Chondrocyte (in vitro differentiated cells): ENCODE measurements around the gene GLI2. TPM values are rescaled to one million over a fixed set of nuclear protein-coding genes. Genes with fewer than 3 reads are reported as not detected.
A peak's percentile ranks its signal among the peaks of the same experiment; 100 is the strongest.

Experiments used
- DNase-seq: peaks from one replicate; pipeline ENCODE4 v3.0.0; 2021; ENCODE audit warnings: mixed read lengths, low spot score
- H3K27ac Mint-ChIP-seq: one replicate; pipeline ENCODE4 v1.8.0; 2021; ENCODE audit warnings: mild to moderate bottlenecking, moderate library complexity, mixed read lengths; ENCODE audit not compliant: unreplicated experiment
- H3K27me3 Mint-ChIP-seq: 2 replicates; pipeline ENCODE4 v1.8.0; 2021; ENCODE audit warnings: low read depth, mixed read lengths
- H3K36me3 Mint-ChIP-seq: 2 replicates; pipeline ENCODE4 v1.8.0; 2021; ENCODE audit warnings: low read depth, mixed read lengths
- H3K4me1 Mint-ChIP-seq: 2 replicates; pipeline ENCODE4 v1.8.0; 2021; ENCODE audit warnings: low read depth, mild to moderate bottlenecking, mixed read lengths
- H3K4me3 Mint-ChIP-seq: one replicate; pipeline ENCODE4 v1.8.0; 2021; ENCODE audit warnings: mild to moderate bottlenecking, moderate library complexity, mixed read lengths; ENCODE audit not compliant: unreplicated experiment
- H3K9me3 Mint-ChIP-seq: 2 replicates; pipeline ENCODE4 v1.8.0; 2021; ENCODE audit warnings: low read depth, mixed read lengths
- total RNA-seq: library from RNA; stranded (reverse); gene quantifications from 3 replicates; pipeline ENCODE4 v1.2.1, GENCODE V29; 2021
- TF ChIP-seq, protein P1 (sequence below): fragments of 200-600 bp; sonication (generic); IDR thresholded peaks from 2 replicates; pipeline ENCODE4 v1.5.0; 2021; ENCODE audit warnings: antibody characterized with exemption, mild to moderate bottlenecking, moderate library complexity

The GLI2 gene
- total RNA-seq, 1 donor from 2014 or later: 36.0 TPM

DNA sequence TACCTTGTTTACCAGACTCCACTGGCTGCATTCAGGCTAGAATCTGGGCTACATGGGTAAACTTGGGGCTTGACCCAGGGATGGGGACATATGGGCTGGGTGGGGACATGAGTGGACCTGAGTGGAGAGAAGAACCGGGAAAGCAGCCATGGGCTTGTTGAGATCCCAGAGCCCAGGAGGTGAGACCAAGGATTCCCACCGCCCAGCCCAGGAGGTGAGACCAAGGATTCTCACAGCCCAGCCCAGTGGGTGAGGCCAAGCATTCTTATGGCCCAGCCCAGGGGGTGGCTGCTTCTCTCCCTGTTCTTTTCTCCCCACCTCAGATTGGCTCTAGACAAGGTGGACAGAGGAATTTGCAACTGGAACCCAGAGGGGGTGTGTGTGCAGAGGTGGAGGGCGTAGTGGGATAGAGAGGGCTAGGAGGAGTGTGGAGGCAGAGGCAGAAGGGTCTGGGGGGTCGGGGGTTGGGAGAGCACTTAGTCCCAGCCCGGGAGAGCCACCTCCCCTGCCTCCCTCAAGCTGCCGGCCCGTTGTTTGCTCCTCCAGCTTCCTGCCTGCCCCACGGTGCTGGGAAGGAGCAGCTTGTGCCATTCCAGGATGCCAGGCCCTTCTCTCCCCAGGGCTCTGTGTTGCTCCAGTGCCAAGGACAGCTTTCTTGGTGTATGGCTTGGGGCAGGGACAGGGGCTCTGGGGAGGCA lies 25.6 kb downstream of the GLI2 start:
- Mint-ChIP-seq H3K27ac (peak overlapping the region; percentile 79), H3K36me3 (no peaks in the 10 kb centered on the region), H3K27me3 (no peaks in the 10 kb centered on the region), H3K9me3 (no peaks in the 10 kb centered on the region), H3K4me3 (no peak overlapping the region), H3K4me1 (peaks cover 94% of the 10 kb centered on the region)
- DNase-seq: peak; percentile 72
- TF ChIP-seq, protein P1, sequence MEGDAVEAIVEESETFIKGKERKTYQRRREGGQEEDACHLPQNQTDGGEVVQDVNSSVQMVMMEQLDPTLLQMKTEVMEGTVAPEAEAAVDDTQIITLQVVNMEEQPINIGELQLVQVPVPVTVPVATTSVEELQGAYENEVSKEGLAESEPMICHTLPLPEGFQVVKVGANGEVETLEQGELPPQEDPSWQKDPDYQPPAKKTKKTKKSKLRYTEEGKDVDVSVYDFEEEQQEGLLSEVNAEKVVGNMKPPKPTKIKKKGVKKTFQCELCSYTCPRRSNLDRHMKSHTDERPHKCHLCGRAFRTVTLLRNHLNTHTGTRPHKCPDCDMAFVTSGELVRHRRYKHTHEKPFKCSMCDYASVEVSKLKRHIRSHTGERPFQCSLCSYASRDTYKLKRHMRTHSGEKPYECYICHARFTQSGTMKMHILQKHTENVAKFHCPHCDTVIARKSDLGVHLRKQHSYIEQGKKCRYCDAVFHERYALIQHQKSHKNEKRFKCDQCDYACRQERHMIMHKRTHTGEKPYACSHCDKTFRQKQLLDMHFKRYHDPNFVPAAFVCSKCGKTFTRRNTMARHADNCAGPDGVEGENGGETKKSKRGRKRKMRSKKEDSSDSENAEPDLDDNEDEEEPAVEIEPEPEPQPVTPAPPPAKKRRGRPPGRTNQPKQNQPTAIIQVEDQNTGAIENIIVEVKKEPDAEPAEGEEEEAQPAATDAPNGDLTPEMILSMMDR: no peak

DNA sequence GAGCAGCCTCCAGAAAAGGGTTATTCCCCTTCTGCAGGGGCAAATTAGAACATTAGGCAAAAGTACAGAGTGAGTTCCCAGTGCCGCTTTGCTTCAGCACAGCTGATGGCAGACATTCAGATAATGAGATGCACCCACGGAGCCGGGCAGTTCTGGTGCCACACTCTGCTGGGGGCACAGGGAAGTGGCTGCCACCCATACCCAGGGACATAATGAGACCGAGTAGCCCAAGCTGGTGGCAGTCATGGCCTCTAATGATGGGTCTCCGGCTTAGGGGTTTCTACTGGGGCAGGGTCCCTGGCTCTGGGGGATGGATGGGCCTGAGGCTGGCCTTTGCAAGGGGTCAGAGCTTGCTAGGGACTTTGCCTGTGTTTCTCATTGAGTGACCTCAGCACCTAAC lies 26.2 kb downstream of the GLI2 start:
- TF ChIP-seq, protein P1: no peak
- no peak overlapping the region for H3K4me3 Mint-ChIP-seq
- H3K4me1 Mint-ChIP-seq: peaks cover 94% of the 10 kb centered on the region
- H3K27ac Mint-ChIP-seq: peak overlapping the region; percentile 67
- H3K36me3 Mint-ChIP-seq: no peaks in the 10 kb centered on the region
- H3K27me3 Mint-ChIP-seq: no peaks in the 10 kb centered on the region
- H3K9me3 Mint-ChIP-seq: no peaks in the 10 kb centered on the region
- peak; percentile 51 for DNase-seq

DNA sequence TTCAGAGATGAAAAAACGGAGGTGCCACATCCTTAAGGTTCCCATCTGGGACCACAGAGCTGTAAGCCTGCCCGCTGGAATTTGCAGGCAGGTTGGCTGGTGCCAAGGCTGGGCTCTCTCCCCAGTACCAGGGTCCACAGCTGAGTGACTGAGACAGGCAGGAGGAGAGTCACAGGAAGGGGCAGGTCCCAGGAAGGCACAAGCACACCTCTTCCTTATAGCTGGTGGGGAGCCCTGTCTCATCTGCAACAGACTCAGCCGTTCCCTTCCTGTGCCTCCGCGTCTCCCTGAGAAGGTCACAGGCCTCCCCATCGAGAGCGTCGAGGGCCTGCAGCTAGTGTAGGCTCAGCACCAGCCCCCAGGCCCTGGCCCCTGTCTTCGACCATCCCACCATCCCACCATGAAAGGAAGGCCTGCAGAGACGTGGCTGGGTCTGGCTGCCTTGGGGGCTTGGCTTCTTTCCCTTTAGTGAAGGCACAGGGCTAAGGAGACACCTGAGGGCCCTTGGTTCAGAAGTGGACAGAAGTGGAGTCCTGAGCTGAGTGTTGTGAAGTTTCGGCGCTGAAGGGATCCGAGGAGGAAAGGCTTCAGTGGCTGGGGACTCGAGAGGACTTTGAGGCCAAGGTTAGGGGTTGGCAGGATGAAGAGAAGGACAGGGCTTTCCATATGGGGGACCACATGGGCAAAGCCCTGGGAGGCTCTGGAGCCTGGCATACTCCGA lies 26.8 kb downstream of the GLI2 start:
- TF ChIP-seq, protein P1: no peak
- Mint-ChIP-seq H3K36me3 (no peaks in the 10 kb centered on the region), H3K9me3 (no peaks in the 10 kb centered on the region), H3K4me3 (no peak overlapping the region), H3K4me1 (peaks cover 94% of the 10 kb centered on the region), H3K27me3 (no peaks in the 10 kb centered on the region), H3K27ac (no peak overlapping the region)
- peak; percentile 73 for DNase-seq

DNA sequence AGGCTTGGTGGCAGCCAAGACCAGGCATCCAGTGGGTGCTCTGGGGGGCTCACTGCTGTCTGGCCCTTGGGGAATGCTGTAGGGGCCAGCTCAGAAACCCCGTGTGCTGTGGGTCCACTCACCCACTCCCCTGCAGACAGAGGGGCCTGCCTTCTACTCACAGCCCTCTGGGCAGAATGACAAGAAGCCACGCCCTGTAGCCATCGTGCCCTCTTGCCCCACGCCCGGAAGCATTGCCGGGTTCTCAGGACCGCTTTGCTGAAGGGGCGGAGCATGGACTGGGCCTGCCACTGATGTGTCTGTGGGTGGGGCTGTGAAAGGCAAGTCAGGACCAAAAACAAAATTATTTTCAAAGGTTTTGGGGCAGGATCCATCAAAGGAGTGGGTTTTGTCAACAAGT lies 27.8 kb downstream of the GLI2 start:
- Mint-ChIP-seq H3K4me3 (no peak overlapping the region), H3K27me3 (no peaks in the 10 kb centered on the region), H3K4me1 (peaks cover 94% of the 10 kb centered on the region), H3K9me3 (no peaks in the 10 kb centered on the region), H3K27ac (no peak overlapping the region), H3K36me3 (no peaks in the 10 kb centered on the region)
- DNase-seq: peak; percentile 64
- TF ChIP-seq, protein P1: no peak

DNA sequence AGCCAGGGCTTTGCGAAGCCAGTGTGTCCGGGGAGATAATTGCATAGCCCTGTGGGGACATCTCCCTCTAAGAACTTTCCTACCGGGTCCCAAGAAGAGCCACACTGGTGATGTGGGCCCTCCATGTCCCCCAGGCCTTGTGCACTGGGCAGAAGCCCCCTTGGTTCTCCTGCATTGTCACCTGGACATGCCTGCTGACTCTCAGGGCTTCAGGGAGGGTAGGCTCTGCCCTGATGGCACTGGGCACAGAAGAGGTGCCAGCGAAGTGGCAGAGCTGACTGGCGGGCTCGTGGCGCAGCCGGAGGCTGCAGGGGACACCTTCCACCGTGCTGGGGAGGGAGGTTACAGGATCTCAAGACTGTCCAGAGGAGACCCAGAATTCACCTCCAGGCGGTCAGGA lies 28.3 kb downstream of the GLI2 start:
- Mint-ChIP-seq H3K36me3 (no peaks in the 10 kb centered on the region), H3K27ac (no peak overlapping the region), H3K4me3 (no peak overlapping the region), H3K4me1 (peaks cover 94% of the 10 kb centered on the region), H3K9me3 (no peaks in the 10 kb centered on the region), H3K27me3 (no peaks in the 10 kb centered on the region)
- DNase-seq: peak; percentile 63
- TF ChIP-seq, protein P1: no peak
